Stimulated activated naive CD4-positive, alpha-beta T cell (primary cell): Measurements from ENCODE around the gene TMCO1.
A peak's percentile ranks its signal among the peaks of the same experiment; 100 is the strongest.
"Not testable (repeated sequence)": the region's sequence is repeated elsewhere in the genome, so short reads cannot be mapped to it uniquely, and the experiment has no call there.

Experiments
- DNase-seq, 6 experiments: peaks; one replicate each; lab custom pipeline; 2025; lab: John Stamatoyannopoulos, UW

Gene TMCO1

DNA sequence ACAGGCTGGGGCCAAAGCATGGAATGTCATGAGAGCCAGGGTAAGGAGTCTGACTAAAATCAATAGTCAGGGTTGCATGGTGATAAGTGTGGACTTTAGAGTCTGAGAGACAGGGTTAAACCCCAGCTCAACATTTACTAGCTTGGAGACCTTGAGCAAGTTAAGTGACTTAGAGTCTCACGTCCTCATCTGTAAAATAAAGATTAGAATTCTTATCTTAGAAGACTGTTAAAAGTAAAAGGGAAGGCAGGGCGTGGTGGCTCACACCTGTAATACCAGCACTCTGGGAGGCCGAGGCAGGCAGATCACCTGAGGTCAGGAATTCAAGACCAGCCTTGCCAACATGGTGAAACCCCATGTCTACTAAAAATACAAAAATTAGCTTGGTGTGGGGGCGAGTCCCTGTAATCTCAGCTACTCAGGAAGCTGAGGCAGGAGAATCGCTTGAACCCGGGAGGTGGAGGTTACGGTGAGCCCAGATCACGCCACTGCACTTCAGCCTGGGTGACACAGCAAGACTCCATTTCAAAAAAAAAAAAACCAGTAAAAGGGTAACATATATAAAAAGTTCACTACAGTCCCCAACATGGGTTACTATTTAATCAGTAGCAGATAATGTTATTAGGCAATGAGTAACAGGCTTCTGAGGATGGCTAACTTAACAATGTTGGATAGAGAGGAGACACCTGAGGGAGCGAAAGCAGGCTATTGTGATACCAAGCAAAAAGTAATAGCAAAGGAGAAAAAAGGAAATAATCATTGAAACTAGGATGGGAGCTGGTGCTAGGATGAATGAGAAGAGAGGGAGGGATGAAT is 20.8 kb downstream of the TMCO1 start:
- DNase-seq: no peak

GRCh38 chr1:165744913-165745312 is 23.8 kb downstream of the TMCO1 start:
- DNase-seq: not testable (repeated sequence)

GRCh38 chr1:165742194-165742593 is 26.5 kb downstream of the TMCO1 start:
- DNase-seq: no peak

DNA sequence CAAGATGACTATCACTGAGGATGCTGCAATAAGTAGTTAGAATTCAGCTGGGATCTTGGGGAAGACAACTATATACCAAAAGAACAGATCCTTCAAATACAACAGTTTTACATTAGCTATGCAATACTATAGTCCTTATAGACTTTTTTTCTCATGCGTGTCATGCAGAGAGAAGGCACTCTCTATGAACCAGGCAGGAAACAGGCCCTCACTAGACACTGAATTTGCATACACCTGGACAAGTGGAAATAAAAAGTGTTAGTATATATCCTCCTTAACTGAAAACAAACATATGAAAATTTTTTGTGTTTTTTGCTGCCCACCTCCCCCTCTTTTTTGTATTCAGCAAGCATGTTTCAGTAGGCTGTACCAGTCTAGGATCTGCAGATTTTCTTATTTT is 29.9 kb downstream of the TMCO1 start:
- no peak for DNase-seq

DNA sequence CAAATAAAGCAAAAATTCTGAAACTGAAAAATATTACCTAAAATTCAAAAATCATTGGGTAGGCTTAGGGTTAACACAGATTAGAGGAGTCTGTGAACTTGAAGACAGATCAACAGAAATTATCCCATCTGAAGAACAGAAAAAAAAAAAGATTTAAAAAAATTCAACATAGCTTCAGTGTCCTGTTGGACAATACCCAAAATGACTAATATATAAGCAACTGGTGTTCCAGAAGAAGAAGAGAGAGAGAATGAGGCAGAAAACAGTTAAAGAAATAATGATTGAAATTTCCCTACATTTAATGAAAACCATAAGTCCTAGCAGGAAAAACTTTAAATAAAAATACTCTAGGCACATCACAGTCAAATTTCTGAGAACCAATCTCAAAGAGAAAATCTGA is 31.5 kb downstream of the TMCO1 start:
- no peak for DNase-seq

DNA sequence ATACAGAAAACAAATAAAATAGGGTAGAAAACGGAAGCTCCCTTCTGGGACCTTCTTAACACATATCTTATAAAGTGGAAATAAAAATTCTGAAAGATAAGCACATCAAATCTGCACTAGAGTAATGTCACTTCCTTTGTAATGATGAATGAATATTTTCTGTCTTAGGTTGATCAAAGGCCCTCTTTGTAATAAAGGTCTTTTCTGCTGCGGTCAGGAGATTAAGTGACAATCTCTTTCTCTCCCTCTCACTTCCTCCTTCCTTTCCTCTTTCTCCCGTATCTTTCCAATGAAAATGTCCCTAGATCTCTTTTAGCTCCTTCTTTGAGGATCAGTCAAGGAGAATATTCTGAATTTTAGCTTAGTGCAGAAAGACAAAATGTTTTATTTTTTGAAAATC is 33.8 kb downstream of the TMCO1 start:
- DNase-seq: no peak

DNA sequence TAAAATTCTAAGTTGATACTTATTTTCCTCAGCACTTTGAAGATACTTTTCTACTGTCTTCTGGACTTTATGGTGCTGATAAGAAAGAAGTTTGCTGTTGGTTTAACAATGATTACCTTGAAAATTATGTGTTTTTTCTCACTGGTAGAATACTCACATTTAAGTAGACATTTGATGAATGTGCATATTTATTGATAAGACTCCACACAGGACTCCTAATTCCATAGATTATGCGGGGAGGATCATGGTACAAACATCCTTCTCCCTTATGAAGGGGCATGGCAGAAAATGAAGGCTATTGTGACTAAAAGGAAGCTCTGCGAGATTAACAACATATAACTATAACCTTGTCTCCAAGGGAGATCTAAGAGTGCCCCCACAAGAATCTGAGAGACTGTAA is 41.8 kb downstream of the TMCO1 start:
- no peak for DNase-seq

DNA sequence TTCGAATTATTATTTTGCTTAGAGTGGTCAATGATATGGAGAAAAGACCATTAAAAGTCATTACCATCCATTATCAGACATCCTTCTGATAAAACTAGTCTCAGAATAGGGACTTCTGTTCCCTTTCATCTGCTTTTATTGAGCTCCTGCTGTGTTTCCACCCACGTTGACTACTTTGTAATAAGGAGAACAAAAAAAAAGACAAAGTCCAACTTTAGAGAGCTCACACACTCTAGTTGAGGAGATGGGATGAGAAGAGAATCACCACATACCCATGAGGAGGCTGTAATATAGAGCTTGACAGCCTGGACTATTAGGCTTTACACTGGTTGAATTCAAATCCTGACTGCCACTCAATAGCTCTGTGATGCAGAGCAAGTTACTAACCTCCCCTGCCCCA is 42.5 kb downstream of the TMCO1 start:
- DNase-seq: no peak

GRCh38 chr1:165717918-165718515 is 50.7 kb downstream of the TMCO1 start:
- peak in 3 of 6 experiments; percentile 9 to 29 (median 9) for DNase-seq

DNA sequence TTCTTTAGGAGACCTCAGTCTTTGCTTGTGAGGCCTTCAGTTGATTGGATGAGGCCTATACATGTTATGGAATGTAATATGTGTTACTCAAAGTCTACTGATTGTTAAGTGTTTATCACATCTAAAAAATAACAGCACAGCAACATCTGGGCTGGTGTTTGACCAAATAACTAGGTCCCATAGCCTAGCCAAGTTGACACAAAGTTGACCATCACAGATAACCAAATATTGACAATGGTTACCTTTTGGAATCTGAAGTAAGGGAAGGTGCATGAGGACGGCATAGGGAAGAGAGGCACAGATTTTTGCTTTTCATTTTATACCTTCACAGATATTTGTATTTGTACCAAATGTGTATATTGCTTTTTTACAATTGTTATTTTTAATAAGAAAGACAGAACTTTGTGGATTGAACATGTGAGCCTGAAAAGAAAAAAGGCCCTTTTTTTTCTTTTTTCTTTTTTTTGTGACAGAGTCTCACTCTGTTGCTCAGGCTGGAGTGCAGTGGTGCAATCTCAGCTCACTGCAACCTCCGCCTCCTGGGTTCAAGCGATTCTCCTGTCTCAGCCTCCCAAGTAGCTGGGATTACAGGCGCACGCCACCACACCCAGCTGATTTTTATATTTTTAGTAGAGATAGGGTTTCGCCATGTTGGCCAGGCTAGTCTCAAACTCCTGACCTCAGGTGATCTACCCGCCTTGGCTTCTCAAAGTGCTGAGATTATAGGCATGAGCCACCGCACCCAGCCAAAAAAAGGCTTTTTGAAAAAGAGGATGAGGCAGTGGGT is 52.2 kb downstream of the TMCO1 start:
- not testable (repeated sequence) for DNase-seq

- DNase-seq: no peak
Measured at GRCh38 chr1:165712764-165713163, 55.9 kb downstream of the TMCO1 start.

- no peak for DNase-seq
Measured at GRCh38 chr1:165707984-165708706, 60.5 kb downstream of the TMCO1 start.

DNA sequence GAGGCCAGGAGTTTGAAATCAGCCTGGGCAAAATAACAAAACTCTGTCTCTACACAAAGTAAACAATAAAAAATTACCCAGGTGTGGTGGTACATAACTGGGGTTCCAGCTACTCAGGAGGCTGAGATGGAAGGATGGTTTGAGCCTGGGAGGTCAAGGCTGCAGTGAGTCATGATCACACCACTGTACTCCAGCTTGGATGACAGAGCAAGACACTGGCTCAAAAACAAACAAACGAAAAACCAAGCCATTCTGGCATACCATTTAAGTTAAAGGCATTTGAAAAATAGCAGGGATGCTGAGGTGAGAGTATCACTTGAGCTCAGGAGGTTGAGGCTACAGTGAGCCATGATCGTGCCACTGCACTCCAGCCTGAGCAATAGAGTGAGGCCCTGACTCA is 65.0 kb downstream of the TMCO1 start:
- DNase-seq: no peak

- not testable (repeated sequence) for DNase-seq
Measured at GRCh38 chr1:165701922-165702321, 66.7 kb downstream of the TMCO1 start.

GRCh38 chr1:165699577-165699976 is 69.1 kb downstream of the TMCO1 start:
- DNase-seq: no peak

DNA sequence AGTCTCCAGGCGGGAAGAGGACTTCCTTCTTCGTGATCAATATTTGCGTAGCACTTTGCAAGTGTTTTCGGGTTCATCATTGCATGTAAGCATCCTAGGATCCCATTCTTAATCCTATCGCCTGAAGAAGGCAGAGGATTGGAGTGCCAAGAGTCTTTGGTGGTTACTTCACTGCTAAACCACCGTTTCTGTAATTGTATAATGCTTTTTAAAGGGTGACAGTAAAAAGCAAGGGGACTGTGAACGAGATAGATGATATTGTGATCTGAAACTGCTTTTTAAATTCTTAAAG is 70.0 kb downstream of the TMCO1 start:
- DNase-seq: no peak

- peak; percentile 71 to 96 (median 84) for DNase-seq
Measured at GRCh38 chr1:165697881-165698760, 70.5 kb downstream of the TMCO1 start, which contains the start of gene ALDH9A1. TSS of gene ALDH9A1 (minus strand) at chr1:165698562. CDS start at chr1:165698558, 4 bp downstream.

GRCh38 chr1:165697491-165697880 is 71.2 kb downstream of the TMCO1 start:
- DNase-seq: no peak

DNA sequence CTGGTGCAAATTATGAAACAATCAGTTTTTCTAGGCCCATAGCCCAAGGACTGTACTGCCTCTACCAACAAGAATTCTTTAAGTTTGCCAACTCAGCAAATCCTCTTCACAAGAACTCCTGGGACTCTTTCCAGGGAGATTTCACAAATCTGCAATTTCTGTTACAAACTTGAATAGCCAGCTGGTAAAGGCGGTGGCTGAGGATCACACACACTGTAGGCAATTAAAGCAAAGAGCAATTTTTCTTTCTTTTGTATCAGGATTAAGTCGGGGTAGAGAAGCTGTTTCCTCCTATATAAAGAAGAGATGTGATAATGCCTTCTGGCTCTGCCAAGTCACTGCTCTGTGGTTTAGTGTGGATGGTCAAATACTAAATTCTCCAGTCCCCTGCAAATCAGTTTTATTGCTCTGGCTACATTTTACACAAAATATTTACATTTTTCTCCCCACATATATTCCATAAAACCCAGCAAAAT is 72.0 kb downstream of the TMCO1 start:
- DNase-seq: no peak

DNA sequence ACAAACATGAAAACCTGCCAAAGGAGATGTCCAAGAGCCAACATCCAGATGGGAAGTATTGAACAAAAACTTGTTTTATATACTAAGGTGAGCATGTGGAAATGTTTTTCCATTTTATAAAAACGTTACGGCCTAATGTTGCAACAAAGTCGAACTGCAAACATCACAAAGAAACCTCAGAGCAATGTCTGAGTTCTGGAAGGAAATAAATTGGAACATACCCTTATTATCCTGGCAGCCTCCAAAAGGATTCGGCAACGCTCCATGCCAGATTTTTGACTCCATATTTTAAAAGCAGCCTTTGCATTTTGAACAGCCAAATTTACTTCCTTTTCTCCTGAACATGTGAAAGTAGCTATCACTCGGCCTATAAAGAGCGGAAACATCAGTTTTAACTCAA is 73.6 kb downstream of the TMCO1 start:
- no peak for DNase-seq

DNA sequence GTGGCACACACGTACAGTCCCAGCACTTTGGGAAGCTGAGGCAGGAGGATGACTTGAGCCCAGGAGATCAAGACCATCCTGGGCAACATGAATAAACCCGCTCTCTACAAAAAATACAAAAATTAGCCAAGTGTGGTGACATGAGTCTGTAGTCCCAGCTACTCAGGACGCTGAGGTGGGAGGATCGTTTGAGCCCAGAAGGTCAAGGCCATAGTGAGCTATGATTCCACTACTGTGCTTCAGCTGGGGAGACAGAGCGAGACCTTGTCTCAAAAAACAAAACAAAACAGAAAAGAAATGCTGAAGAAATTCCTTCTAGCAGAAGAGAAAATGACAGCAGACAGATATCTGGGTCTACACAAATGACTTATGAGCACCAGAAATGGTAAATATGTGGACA is 80.6 kb downstream of the TMCO1 start:
- no peak for DNase-seq
